Activated B cell treated with CpG ODN at 0.5 μM for 24 hours (primary cell): Measurements from ENCODE around the gene FSTL4. TPM values are rescaled to one million over a fixed set of nuclear protein-coding genes. Genes with fewer than 3 reads are reported as not detected.
"Not testable (repeated sequence)": the region's sequence is repeated elsewhere in the genome, so short reads cannot be mapped to it uniquely, and the experiment has no call there.

Source experiments
- ATAC-seq: fragments of 200-7000 bp; cut with Tn5 transposase; one replicate; pipeline ENCODE4 v1.10.0; 2021; ENCODE audit warnings: low read depth, mild to moderate bottlenecking, moderate library complexity
- CTCF ChIA-PET: fragments of 350-600 bp; sonication (Branson Sonifier 250); formaldehyde crosslinking; loops from one replicate; lab custom pipeline; 2021; ENCODE audit warnings: antibody characterized with exemption; lab: Charles Lee
- POLR2A ChIA-PET: fragments of 350-600 bp; sonication (Branson Sonifier 250); formaldehyde crosslinking; loops from one replicate; lab custom pipeline; 2021; ENCODE audit warnings: antibody characterized with exemption; lab: Charles Lee
- DNase-seq: peaks from one replicate; pipeline ENCODE4 v3.0.0; 2022
- H3K27ac Mint-ChIP-seq: one replicate; pipeline ENCODE4 v1.8.0; 2020; ENCODE audit warnings: mixed read lengths
- H3K27me3 Mint-ChIP-seq: one replicate; pipeline ENCODE4 v1.8.0; 2021; ENCODE audit warnings: mixed read lengths
- H3K36me3 Mint-ChIP-seq: one replicate; pipeline ENCODE4 v1.8.0; 2021; ENCODE audit warnings: low read depth, mixed read lengths
- H3K4me1 Mint-ChIP-seq: one replicate; pipeline ENCODE4 v1.8.0; 2021; ENCODE audit warnings: mixed read lengths
- H3K4me3 Mint-ChIP-seq: one replicate; pipeline ENCODE4 v1.8.0; 2020; ENCODE audit warnings: mild to moderate bottlenecking, mixed read lengths
- H3K9me3 Mint-ChIP-seq: one replicate; pipeline ENCODE4 v1.8.0; 2020; ENCODE audit warnings: mixed read lengths
- CTCF ChIP-seq: fragments of 200-600 bp; IDR thresholded peaks from one replicate; pipeline ENCODE4 v1.8.0; 2022; ENCODE audit warnings: antibody characterized with exemption, mild to moderate bottlenecking
- intact Hi-C: fragments of 100-400 bp; cut with micrococcal nuclease; formaldehyde crosslinking; loops from one replicate; pipeline ENCODE4 v1.15.1; 2024
- total RNA-seq: library from RNA; stranded (reverse); gene quantifications from 2 replicates; pipeline ENCODE4 v1.2.3, GENCODE V29; 2022

Gene FSTL4
- total RNA-seq, 1 donor from 2014 or later, result 1.7 TPM

- peak overlapping the region; percentile 94 for H3K27ac Mint-ChIP-seq
- peaks cover 48% of the 10 kb centered on the region for H3K4me1 Mint-ChIP-seq
- no peak for DNase-seq
- POLR2A ChIA-PET, result interaction anchor here (0.6 to 3.2 kb wide), 9 partner anchors 11 to 543 kb away, joined by 3 to 18 read pairs (median 3); no protein-coding TSS in a partner anchor
- no peaks in the 10 kb centered on the region for H3K9me3 Mint-ChIP-seq
- ATAC-seq, result no peak
- H3K4me3 Mint-ChIP-seq, result peak overlapping the region; percentile 71
- TF ChIP-seq CTCF, result no peak
- CTCF ChIA-PET, result interaction anchor here (1.3 to 3.3 kb wide), 4 partner anchors 22 to 543 kb away, joined by 4 to 21 read pairs (median 6); no protein-coding TSS in a partner anchor
- intact Hi-C loops, result loop anchor here (1.0 to 5.0 kb wide), 5 partner anchors 27 to 1146 kb away; partner anchors contain the start of gene AFF4
- no peaks in the 10 kb centered on the region for H3K27me3 Mint-ChIP-seq
- no peaks in the 10 kb centered on the region for H3K36me3 Mint-ChIP-seq
These were observed 216.1 kb downstream of the FSTL4 start for GRCh38 chr5:133396187-133396741.

GRCh38 chr5:133395207-133395606, 217.1 kb downstream of the FSTL4 start:
- H3K36me3 Mint-ChIP-seq, H3K4me3 Mint-ChIP-seq, H3K27me3 Mint-ChIP-seq, ATAC-seq, DNase-seq, H3K9me3 Mint-ChIP-seq: not testable (repeated sequence)
- POLR2A ChIA-PET, result interaction anchor here (1.1 to 3.2 kb wide), 2 partner anchors 10 to 28 kb away, joined by 3 to 18 read pairs; no protein-coding TSS in a partner anchor
- CTCF ChIA-PET, result interaction anchor here (1.3 to 1.7 kb wide), 2 partner anchors 23 to 29 kb away, joined by 6 to 7 read pairs; no protein-coding TSS in a partner anchor
- Mint-ChIP-seq H3K4me1 (peaks cover 48% of the 10 kb centered on the region), H3K27ac (peak overlapping the region; percentile 94)
- intact Hi-C loops, result loop anchor here (5.0 kb wide), 3 partner anchors 288 to 1147 kb away; partner anchors contain the start of gene AFF4

GRCh38 chr5:133394477-133394817, 217.9 kb downstream of the FSTL4 start:
- H3K27ac Mint-ChIP-seq, H3K4me3 Mint-ChIP-seq, H3K9me3 Mint-ChIP-seq, H3K27me3 Mint-ChIP-seq, CTCF ChIA-PET, ATAC-seq, intact Hi-C loops, DNase-seq, H3K36me3 Mint-ChIP-seq: not testable (repeated sequence)
- POLR2A ChIA-PET, result interaction anchor here (0.6 to 0.7 kb wide), 2 partner anchors 289 to 540 kb away, joined by 3 to 5 read pairs; no protein-coding TSS in a partner anchor
- peaks cover 43% of the 10 kb centered on the region for H3K4me1 Mint-ChIP-seq

GRCh38 chr5:133393776-133394476, 218.4 kb downstream of the FSTL4 start:
- Mint-ChIP-seq H3K4me1 (peaks cover 38% of the 10 kb centered on the region), H3K27ac (no peak overlapping the region), H3K4me3 (no peak overlapping the region), H3K36me3 (no peaks in the 10 kb centered on the region), H3K27me3 (no peaks in the 10 kb centered on the region), H3K9me3 (no peaks in the 10 kb centered on the region)
- intact Hi-C loops, result no loop called here
- TF ChIP-seq CTCF, result no peak
- no peak for ATAC-seq
- ChIA-PET CTCF (interaction anchor here (1.2 kb wide), 1 partner anchor 30 kb away, joined by 3 read pairs; no protein-coding TSS in a partner anchor), POLR2A (interaction anchor here (0.7 kb wide), 1 partner anchor 541 kb away, joined by 3 read pairs; no protein-coding TSS in a partner anchor)
- DNase-seq, result no peak

GRCh38 chr5:133392448-133392847, 219.9 kb downstream of the FSTL4 start:
- CTCF ChIA-PET, result no interaction called here
- H3K27ac Mint-ChIP-seq, result peak overlapping the region; percentile 33

More at GRCh38 chr5:133392448-133392847, 219.9 kb downstream of the FSTL4 start:
- POLR2A ChIA-PET, result interaction anchor here (0.5 kb wide), 1 partner anchor 85 kb away, joined by 3 read pairs; no protein-coding TSS in a partner anchor
- H3K9me3 Mint-ChIP-seq, result no peaks in the 10 kb centered on the region
- intact Hi-C loops, result no loop called here
- DNase-seq, result no peak
- H3K4me1 Mint-ChIP-seq, result peaks cover 23% of the 10 kb centered on the region
- ATAC-seq, result no peak
- H3K27me3 Mint-ChIP-seq, result no peaks in the 10 kb centered on the region
- TF ChIP-seq CTCF, result no peak
- H3K4me3 Mint-ChIP-seq, result no peak overlapping the region
- H3K36me3 Mint-ChIP-seq, result no peaks in the 10 kb centered on the region
